ENCODE results near the gene FOXN3. TPM values are rescaled to one million over a fixed set of nuclear protein-coding genes. Genes with fewer than 3 reads are reported as not detected.

Gene FOXN3
- total RNA-seq, 2 donors from 2014 or later, result 46.8 to 72.6 TPM

DNA sequence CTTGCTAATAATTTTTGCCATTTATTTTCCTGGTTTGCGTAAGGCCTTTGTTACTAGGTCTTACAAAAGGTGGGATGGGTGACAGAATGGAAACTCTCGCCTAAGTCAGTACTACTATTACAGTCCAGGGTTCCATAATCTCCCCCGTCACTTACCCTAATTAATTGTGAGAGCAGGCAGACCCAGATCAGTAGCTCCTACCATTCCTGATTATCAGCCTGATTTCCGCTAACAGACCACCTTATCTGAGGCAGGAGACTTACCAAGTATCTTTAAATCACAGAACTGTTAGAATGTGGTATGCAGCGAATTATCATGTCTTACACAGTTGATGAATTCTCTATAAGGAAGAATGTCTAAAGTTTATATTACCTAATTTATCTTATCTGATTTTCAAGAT, 234.7 kb downstream of the FOXN3 start:
- intact Hi-C loops (cut with DNase I), result loop anchor here (5.0 to 10.0 kb wide), 2 partner anchors 232 to 730 kb away; partner anchors contain the start of gene FOXN3
- DNase-seq, result no peak
- no peak for TF ChIP-seq CTCF (IDR thresholded peaks at IDR 0.05)

DNA sequence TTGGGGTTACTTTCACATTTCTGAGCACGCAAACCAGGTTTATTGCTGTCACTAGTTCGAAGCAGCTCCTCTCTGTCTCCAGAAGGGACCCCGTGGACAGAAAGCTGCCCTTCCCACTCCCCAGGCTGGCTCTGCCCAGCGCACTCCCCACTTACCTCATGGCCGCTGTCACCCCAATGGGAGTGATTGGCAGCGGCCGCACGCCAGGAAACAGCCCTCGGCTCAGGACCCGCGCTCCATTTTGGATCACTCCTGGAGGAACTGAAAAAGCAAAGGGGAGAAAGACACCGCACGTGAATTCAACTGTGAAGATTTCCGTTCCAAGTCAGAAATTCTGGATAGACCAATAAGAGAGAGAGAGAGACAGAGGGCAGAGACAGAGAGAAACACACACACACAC, 236.5 kb downstream of the FOXN3 start:
- no peak for TF ChIP-seq CTCF (IDR thresholded peaks at IDR 0.05)
- intact Hi-C loops (cut with DNase I), result loop anchor here (5.0 to 10.0 kb wide), 2 partner anchors 234 to 732 kb away; partner anchors contain the start of gene FOXN3
- DNase-seq, result no peak
- H3K4me1 ChIP-seq, result no peaks in the 10 kb centered on the region
- H3K9ac ChIP-seq (ENCODE audit: low read depth in 2 of 2, low read length in 2 of 2), result no peak overlapping the region
- no peak overlapping the region for H3K27ac ChIP-seq
- H3K4me3 ChIP-seq, result no peak overlapping the region
- H3K27me3 ChIP-seq, result no peaks in the 10 kb centered on the region
- H3K9me3 ChIP-seq, result no peaks in the 10 kb centered on the region
- H3K36me3 ChIP-seq, result no peaks in the 10 kb centered on the region

More for the DNA sequence above, 234.7 kb downstream of the FOXN3 start:
- no peaks in the 10 kb centered on the region for H3K4me1 ChIP-seq
- no peak overlapping the region for H3K27ac ChIP-seq
- no peak overlapping the region for H3K4me3 ChIP-seq
- no peaks in the 10 kb centered on the region for H3K9me3 ChIP-seq
- H3K9ac ChIP-seq (ENCODE audit: low read depth in 2 of 2, low read length in 2 of 2), result no peak overlapping the region
- no peaks in the 10 kb centered on the region for H3K27me3 ChIP-seq
- H3K36me3 ChIP-seq, result no peaks in the 10 kb centered on the region

DNA sequence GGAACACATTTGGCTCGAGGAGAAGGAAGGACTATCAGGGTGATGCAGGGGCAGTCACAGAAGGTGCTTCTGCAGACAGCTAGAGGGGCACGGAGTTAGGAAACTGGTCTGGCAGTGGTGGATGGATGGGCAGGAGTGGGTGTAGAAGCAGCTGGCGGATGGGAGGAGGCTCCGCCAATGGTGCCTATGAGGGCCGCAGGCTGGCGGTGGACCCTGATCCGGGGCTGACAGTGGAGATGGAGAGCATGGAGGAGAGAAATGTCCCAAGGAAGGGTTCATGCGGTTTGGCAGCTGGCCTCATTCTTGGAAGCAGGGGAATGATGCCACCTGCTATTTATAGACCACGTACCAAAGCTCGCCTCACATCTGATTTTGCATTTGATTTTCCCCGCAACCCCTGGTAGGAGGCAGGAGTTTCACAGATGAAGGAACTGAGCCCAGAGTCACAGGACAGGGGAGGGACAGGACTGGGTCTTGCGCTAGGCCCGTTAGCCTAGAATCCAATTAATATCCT, 237.1 kb downstream of the FOXN3 start:
- no peaks in the 10 kb centered on the region for H3K4me1 ChIP-seq
- H3K4me3 ChIP-seq, result no peak overlapping the region
- no peak overlapping the region for H3K27ac ChIP-seq
- no peak for TF ChIP-seq CTCF (IDR thresholded peaks at IDR 0.05)
- no peak for DNase-seq
- no peaks in the 10 kb centered on the region for H3K9me3 ChIP-seq
- H3K36me3 ChIP-seq, result no peaks in the 10 kb centered on the region
- H3K27me3 ChIP-seq, result no peaks in the 10 kb centered on the region
- no peak overlapping the region for H3K9ac ChIP-seq (ENCODE audit: low read depth in 2 of 2, low read length in 2 of 2)
- intact Hi-C loops (cut with DNase I), result loop anchor here (5.0 to 10.0 kb wide), 4 partner anchors 135 to 732 kb away; partner anchors contain the start of gene FOXN3

- DNase-seq, result no peak
- H3K9me3 ChIP-seq, result no peaks in the 10 kb centered on the region
- intact Hi-C loops (cut with DNase I), result loop anchor here (10.0 kb wide), 2 partner anchors 134 to 586 kb away; no protein-coding TSS in a partner anchor
- H3K27ac ChIP-seq, result no peak overlapping the region
- no peaks in the 10 kb centered on the region for H3K36me3 ChIP-seq
- H3K4me3 ChIP-seq, result no peak overlapping the region
- H3K9ac ChIP-seq (ENCODE audit: low read depth in 2 of 2, low read length in 2 of 2), result no peak overlapping the region
- no peak for TF ChIP-seq CTCF (IDR thresholded peaks at IDR 0.05)
- H3K4me1 ChIP-seq, result no peaks in the 10 kb centered on the region
- H3K27me3 ChIP-seq, result no peaks in the 10 kb centered on the region
Measured at GRCh38 chr14:89178800-89179535, 238.1 kb downstream of the FOXN3 start.

- intact Hi-C loops (cut with DNase I), result loop anchor here (10.0 kb wide), 2 partner anchors 134 to 586 kb away; no protein-coding TSS in a partner anchor
- H3K27me3 ChIP-seq, result no peaks in the 10 kb centered on the region
- H3K4me3 ChIP-seq, result no peak overlapping the region
- no peak overlapping the region for H3K9ac ChIP-seq (ENCODE audit: low read depth in 2 of 2, low read length in 2 of 2)
- no peak for DNase-seq
- H3K4me1 ChIP-seq, result no peaks in the 10 kb centered on the region
- H3K27ac ChIP-seq, result no peak overlapping the region
- no peaks in the 10 kb centered on the region for H3K36me3 ChIP-seq
- no peak for TF ChIP-seq CTCF (IDR thresholded peaks at IDR 0.05)
- no peaks in the 10 kb centered on the region for H3K9me3 ChIP-seq
Measured at GRCh38 chr14:89178376-89178775, 238.7 kb downstream of the FOXN3 start.

Data from colonic mucosa (tissue), 4 donors.